Vagina (tissue), 2 donors: ENCODE data around the gene ACACA. TPM values are rescaled to one million over a fixed set of nuclear protein-coding genes. Genes with fewer than 3 reads are reported as not detected.
"Not testable (repeated sequence)": the region's sequence is repeated elsewhere in the genome, so short reads cannot be mapped to it uniquely, and the experiment has no call there.

Experiments used
- DNase-seq, 2 donors: peaks; one replicate each; pipeline ENCODE4 v3.0.0-alpha.2; 2017; ENCODE audit errors: extremely low spot score in 2 of 2
- H3K27ac ChIP-seq: fragments of 200-600 bp; sonication (generic); one replicate; pipeline ENCODE4 v1.5.1; 2019
- H3K27me3 ChIP-seq: fragments of 200-600 bp; sonication (generic); one replicate; pipeline ENCODE4 v1.5.1; 2019
- H3K36me3 ChIP-seq, 2 donors: fragments of 200-600 bp; sonication (generic); one replicate each; pipeline ENCODE4 v1.5.1; 2017 to 2019
- H3K4me1 ChIP-seq: fragments of 200-600 bp; sonication (generic); one replicate; pipeline ENCODE4 v1.5.1; 2019
- H3K4me3 ChIP-seq, 2 donors: fragments of 200-600 bp; sonication (generic); 1 replicate in 1 of 2; 2 replicates in 1 of 2; pipeline ENCODE4 v1.5.1; 2016 to 2019
- H3K9me3 ChIP-seq: fragments of 200-600 bp; sonication (generic); one replicate; pipeline ENCODE4 v1.5.1; 2019
- POLR2A ChIP-seq, 2 donors: fragments of 450-650 bp; IDR thresholded peaks; one replicate each; pipeline ENCODE4 v1.6.1; 2017; ENCODE audit warnings: antibody characterized with exemption in 2 of 2, mild to moderate bottlenecking in 2 of 2, moderate library complexity in 2 of 2
- POLR2AphosphoS5 ChIP-seq, 2 donors: sonication (generic); formaldehyde crosslinking; IDR thresholded peaks; one replicate each; pipeline ENCODE4 v1.9.0; 2017; ENCODE audit warnings: antibody characterized with exemption in 2 of 2, mild to moderate bottlenecking in 2 of 2, low read depth in 1 of 2; ENCODE audit not compliant: insufficient read depth in 1 of 2
- intact Hi-C: fragments of 100-400 bp; cut with DNase I; formaldehyde crosslinking; loops from one replicate; pipeline ENCODE4 v1.15.1; 2023
- total RNA-seq: library from RNA; depleted of rRNA; stranded (reverse); fragments of >200 nt; gene quantifications from one replicate; pipeline ENCODE4 v1.2.3, GENCODE V29; 2016
- TF ChIP-seq, protein P1 (sequence below), 3 experiments: fragments of 450-650 bp in 2 of 3; fragments of 200-600 bp in 1 of 3; sonication (generic) in 1 of 3; IDR thresholded peaks; one replicate each; pipeline ENCODE4 v1.5.1; 2017 to 2019; ENCODE audit warnings: antibody characterized with exemption in 3 of 3, mild to moderate bottlenecking in 2 of 3, moderate library complexity in 2 of 3

The ACACA gene
- total RNA-seq, 1 donor from 2014 or later = 44.7 TPM

DNA sequence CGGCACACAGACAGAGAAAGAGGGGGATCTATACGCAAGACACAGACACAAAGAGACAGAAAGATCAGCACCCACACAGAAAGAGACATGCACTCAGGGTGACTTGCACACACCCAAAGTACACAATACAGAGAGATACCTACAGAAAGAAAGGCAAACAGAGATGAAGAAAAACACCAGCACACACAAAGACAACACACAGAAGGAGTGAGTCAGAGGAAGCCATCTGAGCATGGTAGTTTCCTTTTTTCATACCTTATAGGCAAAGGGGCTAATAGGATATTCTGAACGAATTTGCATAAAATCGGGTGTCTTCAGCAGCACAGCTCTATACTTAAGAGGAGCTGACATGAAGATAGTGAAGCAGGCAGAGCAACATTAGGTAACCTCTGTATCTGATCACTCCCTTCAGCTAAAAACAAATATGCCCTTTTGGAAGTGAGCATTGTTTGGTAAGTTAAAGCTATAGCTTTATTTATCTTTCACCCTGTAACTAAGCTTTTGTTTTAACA is 259.3 kb downstream of the ACACA start:
- Histone ChIP-seq H3K4me1 (no peaks in the 10 kb centered on the region), H3K36me3 (peaks cover 0 to 2% of the 10 kb centered on the region in 2 donors), H3K27me3 (no peaks in the 10 kb centered on the region), H3K4me3 (no peak overlapping the region), H3K9me3 (no peaks in the 10 kb centered on the region), H3K27ac (no peak overlapping the region)
- DNase-seq = no peak
- intact Hi-C loops = no loop called here
- TF ChIP-seq POLR2AphosphoS5 (IDR thresholded peaks at IDR 0.05; ENCODE audit: insufficient read depth in 1 of 2, low read depth in 1 of 2) (no peak), POLR2A (IDR thresholded peaks at IDR 0.05) (no peak)
- TF ChIP-seq, protein P1, sequence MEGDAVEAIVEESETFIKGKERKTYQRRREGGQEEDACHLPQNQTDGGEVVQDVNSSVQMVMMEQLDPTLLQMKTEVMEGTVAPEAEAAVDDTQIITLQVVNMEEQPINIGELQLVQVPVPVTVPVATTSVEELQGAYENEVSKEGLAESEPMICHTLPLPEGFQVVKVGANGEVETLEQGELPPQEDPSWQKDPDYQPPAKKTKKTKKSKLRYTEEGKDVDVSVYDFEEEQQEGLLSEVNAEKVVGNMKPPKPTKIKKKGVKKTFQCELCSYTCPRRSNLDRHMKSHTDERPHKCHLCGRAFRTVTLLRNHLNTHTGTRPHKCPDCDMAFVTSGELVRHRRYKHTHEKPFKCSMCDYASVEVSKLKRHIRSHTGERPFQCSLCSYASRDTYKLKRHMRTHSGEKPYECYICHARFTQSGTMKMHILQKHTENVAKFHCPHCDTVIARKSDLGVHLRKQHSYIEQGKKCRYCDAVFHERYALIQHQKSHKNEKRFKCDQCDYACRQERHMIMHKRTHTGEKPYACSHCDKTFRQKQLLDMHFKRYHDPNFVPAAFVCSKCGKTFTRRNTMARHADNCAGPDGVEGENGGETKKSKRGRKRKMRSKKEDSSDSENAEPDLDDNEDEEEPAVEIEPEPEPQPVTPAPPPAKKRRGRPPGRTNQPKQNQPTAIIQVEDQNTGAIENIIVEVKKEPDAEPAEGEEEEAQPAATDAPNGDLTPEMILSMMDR (IDR thresholded peaks at IDR 0.05) = no peak

DNA sequence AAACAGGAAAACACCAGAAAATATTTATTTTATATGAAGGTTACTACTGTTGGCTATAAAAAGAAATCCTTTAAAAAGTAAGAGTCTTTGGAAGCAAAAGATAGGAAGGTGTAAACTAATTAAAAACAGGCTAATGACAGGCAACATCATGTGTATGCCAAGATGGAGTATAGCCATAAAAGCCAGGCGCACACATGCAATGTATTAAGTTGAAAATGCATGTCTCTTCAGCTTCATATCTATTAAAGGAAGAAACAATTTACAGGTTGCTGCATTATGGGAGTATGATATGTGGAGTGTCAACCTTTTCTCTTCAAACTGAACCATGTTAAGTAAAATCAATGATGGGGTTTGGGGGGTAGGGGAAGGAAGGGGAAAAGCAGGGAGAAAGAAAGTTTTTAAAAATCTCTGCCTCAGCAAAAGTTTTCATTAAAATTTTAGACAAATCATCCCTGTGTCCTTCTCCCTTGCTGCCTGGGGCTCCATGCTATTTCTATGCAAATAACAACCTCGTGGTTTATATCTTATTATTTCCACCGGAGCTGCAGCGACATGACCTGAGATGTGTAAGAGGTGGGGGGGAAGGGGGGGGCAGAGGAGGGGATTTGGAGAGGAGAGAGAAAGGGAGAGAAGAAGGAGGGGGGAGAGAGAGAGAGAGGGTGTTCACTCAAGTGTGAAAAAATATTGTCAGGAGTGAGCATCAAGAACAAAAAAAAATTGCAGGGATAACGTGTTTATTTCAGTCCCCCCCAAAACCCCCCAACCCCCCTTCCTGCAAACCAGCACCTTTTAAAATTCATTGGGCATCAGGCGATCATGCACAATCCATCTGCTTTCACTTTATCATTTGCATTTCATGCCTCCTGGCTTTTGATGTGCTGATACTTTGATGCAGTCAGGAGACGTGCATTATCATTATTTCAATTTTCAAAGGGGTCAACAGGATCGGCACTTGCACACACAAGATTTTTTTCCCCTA is 260.3 kb downstream of the ACACA start:
- intact Hi-C loops = no loop called here
- no peak overlapping the region for H3K27ac ChIP-seq

DNA sequence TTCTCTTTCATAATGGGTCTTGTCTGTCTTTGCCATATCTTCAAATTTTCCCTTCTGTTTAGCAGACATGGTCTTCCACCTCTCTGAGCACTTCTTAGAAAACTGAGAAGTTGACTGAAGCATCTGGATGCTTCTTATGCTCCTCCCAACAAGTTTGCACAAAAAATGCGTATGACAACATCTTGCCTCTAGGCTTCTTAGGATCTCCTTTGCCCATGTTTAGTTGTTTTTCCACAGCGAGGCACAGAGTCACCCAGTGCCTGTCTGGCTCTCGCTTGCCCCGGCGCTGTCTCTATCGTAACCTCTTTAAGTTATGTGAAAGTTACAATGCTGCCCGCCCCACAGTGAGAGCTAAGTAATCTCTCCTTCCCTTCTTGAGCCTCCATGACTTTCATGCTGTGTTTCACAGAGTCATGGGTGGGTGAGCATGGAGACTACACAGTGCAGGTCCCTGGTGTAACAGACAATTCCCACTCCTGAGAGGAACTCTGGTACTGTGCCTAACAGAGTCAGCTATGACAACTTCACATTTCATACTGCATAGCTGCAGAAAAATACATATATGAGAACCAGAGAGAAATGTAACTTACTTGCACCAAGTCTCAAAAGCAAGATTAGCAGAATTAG is 262.4 kb downstream of the ACACA start:
- intact Hi-C loops = no loop called here
- TF ChIP-seq POLR2AphosphoS5 (IDR thresholded peaks at IDR 0.05; ENCODE audit: insufficient read depth in 1 of 2, low read depth in 1 of 2) (no peak), POLR2A (IDR thresholded peaks at IDR 0.05) (no peak)
- TF ChIP-seq, protein P1 (IDR thresholded peaks at IDR 0.05) = no peak
- peaks cover 0 to 4% of the 10 kb centered on the region in 2 donors for H3K36me3 ChIP-seq
- no peak overlapping the region for H3K27ac ChIP-seq
- no peak for DNase-seq
- H3K27me3 ChIP-seq = no peaks in the 10 kb centered on the region
- no peaks in the 10 kb centered on the region for H3K9me3 ChIP-seq
- H3K4me3 ChIP-seq = no peak overlapping the region
- H3K4me1 ChIP-seq = no peaks in the 10 kb centered on the region

More for the DNA sequence above, 260.3 kb downstream of the ACACA start:
- TF ChIP-seq POLR2A (IDR thresholded peaks at IDR 0.05) (no peak), POLR2AphosphoS5 (IDR thresholded peaks at IDR 0.05; ENCODE audit: insufficient read depth in 1 of 2, low read depth in 1 of 2) (no peak)
- TF ChIP-seq, protein P1 (IDR thresholded peaks at IDR 0.05) = no peak
- no peaks in the 10 kb centered on the region for H3K4me1 ChIP-seq
- H3K9me3 ChIP-seq = no peaks in the 10 kb centered on the region
- DNase-seq = no peak
- no peaks in the 10 kb centered on the region for H3K36me3 ChIP-seq
- H3K4me3 ChIP-seq = no peak overlapping the region
- H3K27me3 ChIP-seq = no peaks in the 10 kb centered on the region

DNA sequence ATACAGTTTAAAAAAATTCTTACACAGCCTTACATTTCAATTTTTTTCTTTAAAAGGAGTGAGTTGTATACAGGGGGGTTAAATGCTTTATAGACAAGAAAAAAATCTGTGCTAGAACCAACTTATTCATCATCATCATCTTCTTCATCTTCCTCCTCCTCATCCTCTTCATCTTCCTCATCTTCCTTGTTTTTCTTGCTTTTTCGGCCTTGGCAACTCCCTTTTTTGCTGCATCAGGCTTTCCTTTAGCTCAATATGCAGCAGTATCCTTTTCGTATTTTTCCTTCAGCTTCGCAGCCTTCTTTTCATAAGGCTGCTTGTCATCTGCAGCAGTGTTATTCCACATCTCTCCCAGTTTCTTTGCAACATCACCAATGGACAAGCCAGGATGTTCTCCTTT is 263.1 kb downstream of the ACACA start:
- H3K27ac ChIP-seq, H3K27me3 ChIP-seq, intact Hi-C loops, H3K9me3 ChIP-seq, H3K4me3 ChIP-seq, H3K4me1 ChIP-seq, DNase-seq, H3K36me3 ChIP-seq: not testable (repeated sequence)

DNA sequence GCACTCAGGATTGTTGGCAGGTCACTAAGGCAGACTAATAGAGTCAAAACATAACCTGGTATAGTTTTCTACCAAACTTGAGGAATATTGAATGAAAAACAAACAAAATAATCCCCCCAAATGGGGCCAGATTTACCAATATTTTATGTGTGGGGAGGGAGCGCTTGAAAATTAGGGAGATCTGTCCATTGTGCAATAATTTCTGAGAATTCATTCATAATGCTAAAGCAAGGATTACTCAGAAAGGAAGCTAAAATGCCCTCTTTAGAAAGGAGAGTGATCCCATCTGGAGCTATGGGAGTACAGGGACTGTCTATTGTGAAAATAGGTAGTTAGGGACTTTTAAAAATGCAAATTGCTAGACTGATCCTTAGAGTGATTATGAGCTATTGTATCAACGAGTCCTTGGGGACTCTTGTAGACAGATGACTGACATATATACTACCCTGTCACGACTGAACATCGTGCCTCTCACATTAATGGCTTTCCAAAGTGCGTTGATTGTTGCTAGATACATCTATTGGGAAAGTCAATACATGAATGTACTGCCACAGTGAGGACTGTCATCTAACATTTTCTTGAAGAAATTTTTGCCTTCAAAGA is 264.2 kb downstream of the ACACA start:
- no peak overlapping the region for H3K27ac ChIP-seq
- peaks cover 0 to 8% of the 10 kb centered on the region in 2 donors for H3K36me3 ChIP-seq
- intact Hi-C loops = no loop called here
- H3K4me3 ChIP-seq = no peak overlapping the region
- H3K4me1 ChIP-seq = no peaks in the 10 kb centered on the region
- TF ChIP-seq, protein P1 (IDR thresholded peaks at IDR 0.05) = no peak
- TF ChIP-seq POLR2AphosphoS5 (IDR thresholded peaks at IDR 0.05; ENCODE audit: insufficient read depth in 1 of 2, low read depth in 1 of 2) (no peak), POLR2A (IDR thresholded peaks at IDR 0.05) (no peak)
- no peaks in the 10 kb centered on the region for H3K27me3 ChIP-seq
- DNase-seq = no peak
- no peaks in the 10 kb centered on the region for H3K9me3 ChIP-seq
